ENCODE measurements around the gene MRTO4.
A peak's percentile ranks its signal among the peaks of the same experiment; 100 is the strongest.
"Not testable (repeated sequence)": the region's sequence is repeated elsewhere in the genome, so short reads cannot be mapped to it uniquely, and the experiment has no call there.

Gene MRTO4

DNA sequence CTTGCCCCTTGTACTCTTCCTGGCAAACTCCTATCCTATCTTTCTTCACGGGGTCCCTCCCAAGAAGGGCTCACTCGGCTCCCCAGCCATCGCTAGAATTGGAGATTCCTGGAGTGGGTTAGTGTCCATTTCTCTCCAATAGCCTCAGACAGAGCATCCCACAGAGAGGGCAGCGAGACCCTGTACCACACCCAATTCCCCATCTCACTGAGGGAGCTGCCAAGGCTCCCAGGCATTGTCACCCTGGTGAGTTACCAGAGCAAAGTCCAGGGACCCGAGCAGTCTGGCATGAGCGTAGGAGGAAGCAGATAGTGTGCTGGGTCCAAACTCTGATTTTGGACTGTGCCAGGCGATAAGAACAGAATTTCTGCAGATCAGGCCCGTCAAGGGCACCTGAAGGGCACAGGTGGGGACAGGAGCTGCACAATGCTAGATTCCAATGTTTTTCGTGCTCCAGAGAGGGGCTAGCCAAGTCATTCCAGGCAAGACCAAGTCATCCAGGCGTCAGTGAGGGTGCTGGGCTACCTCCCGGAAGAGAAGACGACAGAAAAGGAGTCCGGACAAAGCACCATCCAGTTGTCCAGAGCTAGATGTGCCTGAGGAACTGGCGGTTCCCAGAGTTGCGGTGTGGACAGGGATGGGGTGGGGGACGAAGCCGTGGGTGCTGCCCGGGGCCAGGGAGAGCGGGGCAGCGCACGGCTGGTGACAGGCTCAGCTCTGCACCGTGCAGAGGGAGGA, 21.7 kb downstream of the MRTO4 start:
- DNase-seq = peak; percentile 50

DNA sequence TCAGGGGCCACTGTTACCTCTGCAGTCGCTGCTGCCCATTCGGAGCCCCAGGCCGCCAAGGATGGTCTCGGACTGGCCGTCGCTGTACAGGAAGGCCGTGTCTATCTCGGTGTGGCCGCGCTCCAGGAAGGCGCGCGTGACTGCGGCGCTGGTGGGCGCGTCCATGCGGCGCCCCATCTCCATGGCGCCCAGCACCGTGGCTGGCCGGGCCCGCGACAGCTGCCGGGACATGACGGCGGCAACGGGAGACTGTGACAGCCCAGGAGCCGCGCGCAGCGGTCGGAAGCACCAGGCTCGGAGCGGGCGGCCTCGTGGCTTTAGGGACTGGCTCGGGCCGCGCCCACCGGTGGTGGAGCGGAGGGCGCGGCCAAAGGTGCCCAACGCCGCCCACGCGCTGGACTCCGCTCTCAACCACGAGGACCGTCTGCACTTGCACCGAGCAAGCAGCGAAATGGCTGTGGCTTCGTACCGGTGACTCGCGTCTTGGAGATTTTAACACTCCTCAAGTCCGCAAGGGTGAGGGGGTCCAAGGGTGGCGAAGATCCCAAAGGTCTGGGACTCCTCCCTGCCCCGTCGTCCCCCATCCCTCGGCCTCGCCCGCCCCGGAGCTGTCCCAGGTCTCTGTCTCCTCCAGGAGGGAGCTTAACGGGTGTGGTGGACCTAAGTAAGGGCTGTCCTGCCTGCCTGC, 22.4 kb downstream of the MRTO4 start:
- DNase-seq = peak; percentile 52

DNA sequence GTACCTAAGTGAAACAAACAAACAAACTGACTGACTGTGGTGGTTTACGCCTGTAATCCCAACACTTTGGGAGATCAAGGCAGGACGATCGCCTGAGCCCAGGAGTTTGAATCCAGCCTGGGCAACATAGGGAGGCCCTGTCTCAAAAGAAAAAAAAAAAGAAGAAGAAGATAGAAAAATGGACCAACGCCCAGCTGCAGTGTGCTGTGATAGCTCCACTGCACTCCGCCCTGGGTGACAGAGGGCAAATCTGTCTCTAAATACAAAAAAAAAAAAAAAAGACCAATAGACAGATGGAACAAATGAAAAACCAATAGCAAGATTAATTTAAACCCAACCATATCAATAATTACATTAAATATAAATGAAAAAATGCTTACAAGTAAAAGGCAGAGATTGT, 23.0 kb downstream of the MRTO4 start:
- DNase-seq = no peak

DNA sequence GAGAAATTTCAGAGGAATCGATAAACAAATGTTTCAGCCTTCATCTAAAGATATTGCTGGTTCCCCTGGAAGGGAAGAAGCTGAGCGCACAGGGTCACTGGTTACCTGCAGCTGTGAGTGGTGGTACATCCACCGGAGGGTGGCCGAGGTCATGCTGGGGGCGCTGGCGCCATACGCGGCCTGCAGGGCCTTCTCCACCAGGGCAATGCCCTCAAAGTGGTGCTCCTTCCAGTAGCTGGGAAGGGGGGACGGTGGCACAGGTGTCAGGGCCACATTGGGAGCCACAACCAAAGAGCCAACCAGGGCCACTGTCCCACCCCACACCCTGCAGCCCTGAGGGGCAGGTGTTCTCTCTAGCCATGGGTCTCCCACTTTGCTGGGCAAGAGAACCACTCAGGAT, 32.3 kb downstream of the MRTO4 start:
- DNase-seq = peak; percentile 60

DNA sequence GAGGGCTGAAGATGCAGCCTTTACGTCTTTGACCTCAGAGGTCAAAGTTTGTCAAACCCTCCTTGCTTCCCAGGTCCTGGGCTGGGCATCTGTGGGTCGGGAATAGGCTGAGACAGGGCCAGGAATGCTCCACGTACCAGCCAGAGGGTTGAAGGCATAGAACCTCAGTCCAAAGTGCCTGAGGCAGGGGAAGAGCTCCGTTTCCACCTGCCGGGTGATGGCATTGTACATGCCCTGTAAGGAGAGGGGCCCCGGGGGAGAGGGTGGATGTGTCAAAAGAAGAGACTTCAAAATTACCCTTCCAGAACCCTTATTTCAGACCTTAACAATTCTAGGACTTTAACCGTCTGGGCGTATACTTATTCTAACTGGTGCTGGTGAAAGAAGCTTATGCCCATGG, 33.3 kb downstream of the MRTO4 start:
- peak; percentile 33 for DNase-seq

DNA sequence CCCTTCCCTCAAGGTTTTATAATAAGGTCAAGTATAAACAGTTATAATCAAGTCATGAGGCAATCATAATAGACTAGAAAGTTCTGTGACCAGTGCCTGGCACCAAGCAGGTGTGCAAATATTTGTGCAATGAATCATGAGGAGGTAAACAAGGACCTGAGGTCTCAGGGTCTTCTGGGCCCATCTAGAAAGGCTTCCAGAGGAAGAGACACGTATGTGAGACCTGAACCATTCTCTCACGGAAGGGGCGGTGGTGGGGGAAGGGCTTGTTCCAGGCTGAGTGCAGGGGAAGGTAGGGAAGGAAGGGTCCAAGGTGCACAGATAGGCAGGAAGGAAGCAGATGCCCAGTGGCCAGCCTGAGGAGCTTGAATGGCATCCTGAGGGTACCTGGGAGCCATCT, 33.8 kb downstream of the MRTO4 start:
- not testable (repeated sequence) for DNase-seq

DNA sequence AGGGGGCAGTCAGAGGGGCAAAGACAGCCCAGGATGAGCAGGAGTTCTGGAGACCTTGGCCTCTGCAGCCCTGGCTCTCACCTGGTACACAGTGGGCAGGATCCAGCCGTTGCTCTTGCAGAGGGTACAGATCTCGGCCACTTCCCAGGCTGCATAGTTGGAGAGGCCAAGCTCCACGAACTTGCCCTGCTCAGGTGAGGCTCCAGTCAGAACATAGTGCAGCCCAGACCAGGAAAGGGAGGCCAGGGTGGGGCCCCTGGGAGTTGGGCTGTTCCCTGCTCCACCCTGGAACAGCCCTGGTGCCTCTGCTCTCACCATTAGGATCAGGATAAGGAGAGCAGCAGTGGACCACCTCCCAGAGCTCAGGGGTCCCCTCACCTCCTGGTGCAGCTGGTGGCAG, 34.2 kb downstream of the MRTO4 start:
- peak; percentile 13 for DNase-seq

DNA sequence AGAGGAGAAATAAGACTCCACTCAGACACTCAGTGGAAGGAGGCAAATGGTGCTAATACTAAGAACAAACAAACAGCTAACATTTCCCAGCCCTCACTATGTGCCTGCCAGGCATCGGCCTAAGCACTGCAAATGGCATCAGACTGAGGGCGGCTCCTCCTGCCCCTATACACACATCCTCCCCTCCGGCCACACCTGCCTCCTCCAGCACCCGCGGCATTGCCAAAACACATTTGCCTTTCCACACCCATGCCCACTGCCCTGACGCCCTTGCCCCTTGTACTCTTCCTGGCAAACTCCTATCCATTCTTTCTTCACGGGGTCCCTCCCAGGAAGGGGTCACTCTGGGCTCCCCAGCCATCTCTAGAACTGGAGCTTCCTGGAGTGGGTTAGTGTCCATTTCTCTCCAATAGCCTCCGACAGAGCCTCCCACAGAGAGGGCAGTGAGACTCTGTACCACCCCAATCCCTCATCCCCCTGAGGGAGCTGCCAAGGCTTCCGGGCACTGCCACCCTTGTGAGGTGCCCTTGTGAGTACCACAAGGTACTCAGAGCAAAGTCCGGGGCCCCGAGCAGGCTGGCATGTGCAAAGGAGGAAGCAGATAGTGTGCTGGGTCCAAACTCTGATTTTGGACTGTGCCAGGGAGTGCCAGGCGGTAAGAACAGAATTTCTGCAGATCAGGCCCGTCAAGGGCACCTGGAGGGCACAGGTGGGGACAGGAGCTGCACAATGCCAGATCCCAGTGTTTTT, 36.0 kb downstream of the MRTO4 start:
- peak; percentile 55 for DNase-seq

DNA sequence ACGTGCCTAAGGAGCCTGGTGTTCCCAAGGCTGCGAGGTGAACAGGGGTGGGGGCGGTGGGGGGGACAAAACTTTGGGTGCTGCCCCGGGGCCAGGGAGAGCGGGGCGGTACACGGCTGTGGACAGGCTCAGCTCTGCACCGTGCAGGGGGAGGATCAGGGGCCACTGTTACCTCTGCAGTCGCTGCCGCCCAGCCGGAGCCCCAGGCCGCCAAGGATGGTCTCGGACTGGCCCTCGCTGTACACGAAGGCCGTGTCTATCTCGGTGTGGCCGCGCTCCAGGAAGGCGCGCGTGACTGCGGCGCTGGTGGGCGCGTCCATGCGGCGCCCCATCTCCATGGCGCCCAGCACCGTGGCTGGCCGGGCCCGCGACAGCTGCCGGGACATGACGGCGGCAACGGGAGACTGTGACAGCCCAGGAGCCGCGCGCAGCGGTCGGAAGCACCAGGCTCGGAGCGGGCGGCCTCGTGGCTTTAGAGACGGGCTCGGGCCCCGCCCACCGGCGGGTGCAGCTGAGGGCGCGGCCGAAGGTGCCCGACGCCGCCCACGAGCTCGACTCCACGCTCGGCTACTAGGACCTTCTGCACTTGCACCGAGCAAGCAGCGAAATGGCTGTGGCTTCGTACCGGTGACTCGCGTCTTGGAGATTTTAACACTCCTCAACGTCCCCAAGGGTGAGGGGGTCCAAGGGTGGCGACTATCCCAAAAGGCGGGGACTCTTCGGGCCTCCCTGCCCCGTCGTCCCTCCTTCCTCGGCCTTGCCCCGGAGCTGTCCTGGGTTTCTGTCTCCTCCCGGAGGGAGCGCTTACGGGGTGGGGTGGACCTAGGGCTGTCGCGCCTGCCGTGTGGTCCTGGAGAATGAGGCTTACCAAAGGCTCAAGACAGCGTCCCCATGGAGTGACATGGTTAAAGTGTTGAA, 37.0 kb downstream of the MRTO4 start, which contains the start of gene AKR7A3:
Gene AKR7A3 (minus strand): TSS at position 447 of the 918 bp plus-strand sequence. CDS start 61 bp downstream, at position 386.
- DNase-seq = peak; percentile 87

DNA sequence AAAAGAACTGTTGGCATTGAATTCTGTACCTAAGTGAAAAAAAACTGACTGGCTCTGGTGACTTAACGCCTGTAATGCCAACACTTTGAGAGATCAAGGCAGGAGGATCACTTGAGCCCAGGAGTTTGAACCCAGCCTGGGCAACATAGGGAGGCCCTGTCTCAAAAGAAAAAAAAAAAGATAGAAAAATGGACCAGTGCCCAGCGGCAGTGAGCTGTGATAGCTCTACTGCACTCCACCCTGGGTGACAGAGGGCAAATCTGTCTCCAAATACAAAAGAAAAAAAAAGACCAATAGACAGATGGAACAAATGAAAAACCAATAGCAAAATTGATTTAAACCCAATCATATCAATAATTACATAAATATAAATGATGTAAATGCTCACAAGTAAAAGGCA, 37.6 kb downstream of the MRTO4 start:
- no peak for DNase-seq

DNA sequence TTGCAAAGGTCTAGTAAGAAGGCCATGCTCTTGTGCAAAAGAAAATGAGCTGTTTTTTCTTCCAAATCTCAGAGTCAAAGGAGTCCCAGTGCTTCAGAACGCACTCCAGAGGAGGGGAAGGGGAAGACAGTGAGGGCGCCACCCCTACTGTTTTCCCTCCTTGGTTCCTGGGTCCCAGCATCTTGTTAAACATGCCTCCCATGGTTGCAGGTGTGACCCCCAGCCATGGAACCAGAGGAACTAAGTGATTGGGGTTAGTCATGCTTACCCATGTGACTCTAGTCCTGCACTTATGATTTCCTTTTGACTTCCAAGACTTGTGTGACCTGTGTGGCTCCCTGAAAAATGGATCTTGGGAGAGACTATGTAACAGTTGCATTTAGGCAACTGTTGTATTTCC, 43.0 kb downstream of the MRTO4 start:
- peak; percentile 12 for DNase-seq

DNA sequence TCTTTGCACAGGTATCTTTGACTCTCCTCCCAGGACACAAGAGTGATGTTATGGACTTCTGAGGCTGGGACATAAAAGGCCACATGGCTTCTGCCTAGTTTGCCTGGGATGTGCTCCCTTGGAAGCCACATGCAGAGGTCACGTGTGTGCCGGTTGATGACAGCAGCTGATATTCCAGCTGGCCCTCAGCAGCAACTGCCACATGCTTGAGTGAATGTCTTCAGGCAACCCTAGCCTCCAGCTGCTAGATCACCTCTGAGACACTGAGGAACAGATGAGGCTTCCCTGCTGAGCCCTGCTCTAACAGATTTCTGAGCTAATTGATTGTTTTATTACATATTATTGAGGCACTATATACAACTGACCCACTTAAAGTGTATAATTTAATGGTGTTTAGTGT, 48.6 kb downstream of the MRTO4 start:
- peak; percentile 37 for DNase-seq

DNA sequence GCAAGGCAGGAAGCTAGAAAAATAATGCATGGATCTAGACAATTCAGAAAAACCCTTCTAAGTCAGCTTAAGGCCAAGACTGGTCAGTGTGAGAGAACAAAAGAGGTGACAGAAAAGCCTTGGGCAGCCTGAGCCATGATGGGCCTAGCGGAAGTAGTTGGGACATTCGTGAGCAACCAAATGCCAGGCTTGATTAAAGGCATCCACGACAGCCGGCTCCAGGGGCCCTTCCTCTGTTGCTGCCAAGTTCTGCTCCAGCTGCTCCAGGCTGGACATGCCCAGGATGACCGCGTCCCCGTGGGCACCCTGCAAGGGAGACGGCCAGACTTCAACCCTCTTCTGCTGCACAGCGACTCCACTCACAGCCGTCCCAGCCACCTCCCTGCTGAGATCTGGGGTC, 52.5 kb downstream of the MRTO4 start:
- DNase-seq = peak; percentile 37

DNA sequence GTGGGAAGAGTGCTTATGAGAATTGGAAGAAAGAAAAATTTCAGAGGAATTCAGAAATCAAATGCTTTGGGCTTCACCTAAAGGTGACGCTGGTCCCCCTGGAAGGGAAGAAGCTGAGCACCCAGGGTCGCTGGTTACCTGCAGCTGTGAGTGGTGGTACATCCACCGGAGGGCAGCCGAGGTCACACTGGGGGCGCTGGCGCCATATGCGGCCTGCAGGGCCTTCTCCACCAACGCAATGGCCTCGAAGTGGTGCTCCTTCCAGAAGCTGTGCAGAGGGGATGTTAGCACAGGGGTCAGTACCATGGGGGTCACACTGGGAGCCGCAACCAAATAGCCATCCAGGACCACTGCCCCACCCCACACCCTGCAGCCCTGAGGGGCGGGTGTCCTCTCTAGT, 54.3 kb downstream of the MRTO4 start:
- DNase-seq = peak; percentile 54

DNA sequence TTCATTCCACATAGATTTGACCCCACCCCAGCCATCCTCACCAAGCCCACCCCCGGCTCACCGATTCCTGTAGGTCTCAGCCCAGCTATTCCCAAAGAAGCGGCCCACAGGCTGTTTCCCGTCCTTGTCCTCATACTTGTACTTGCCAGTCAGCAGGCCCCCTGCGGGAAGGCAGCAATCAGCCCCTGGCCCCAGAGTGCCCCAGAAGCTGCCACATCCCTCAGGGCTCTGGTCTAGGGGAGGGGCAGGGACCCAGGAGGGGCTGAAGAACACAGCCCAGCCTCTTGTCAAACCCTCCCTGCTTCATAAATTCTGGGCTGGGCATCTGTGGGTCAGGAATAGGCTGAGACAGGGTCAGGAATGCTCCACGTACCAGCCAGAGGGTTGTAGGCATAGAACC, 55.3 kb downstream of the MRTO4 start:
- peak; percentile 50 for DNase-seq

DNA sequence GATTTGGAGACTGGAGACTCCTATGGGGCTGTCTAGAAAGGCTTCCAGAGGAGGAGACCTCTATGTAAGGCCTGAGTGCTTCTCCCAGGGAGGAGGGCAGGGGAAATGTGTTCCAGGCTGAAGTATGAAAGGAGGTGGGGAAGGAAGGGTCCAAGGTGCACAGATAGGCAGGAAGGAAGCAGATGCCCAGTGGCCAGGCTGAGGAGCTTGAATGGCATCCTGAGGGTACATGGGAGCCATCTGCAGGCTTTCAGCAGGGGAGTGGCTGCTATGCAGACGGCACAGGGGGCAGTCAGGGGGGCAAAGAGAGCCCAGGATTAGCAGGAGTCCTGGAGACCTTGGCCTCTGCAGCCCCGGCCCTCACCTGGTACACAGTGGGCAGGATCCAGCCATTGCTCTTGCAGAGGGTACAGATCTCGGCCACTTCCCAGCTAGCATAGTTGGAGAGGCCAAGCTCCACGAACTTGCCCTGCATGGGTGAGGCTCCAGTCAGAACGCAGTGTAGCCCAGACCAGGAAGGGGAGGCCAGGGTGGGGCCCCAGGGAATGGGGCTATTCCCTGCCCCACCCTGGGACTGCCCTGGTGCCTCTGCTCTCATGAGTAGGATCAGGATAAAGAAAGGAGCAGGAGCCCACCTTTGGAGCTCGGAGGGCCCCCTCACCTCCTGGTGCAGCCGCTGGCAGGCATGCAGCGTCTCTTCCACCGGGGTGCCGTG, 56.3 kb downstream of the MRTO4 start:
- DNase-seq = peak; percentile 48

DNA sequence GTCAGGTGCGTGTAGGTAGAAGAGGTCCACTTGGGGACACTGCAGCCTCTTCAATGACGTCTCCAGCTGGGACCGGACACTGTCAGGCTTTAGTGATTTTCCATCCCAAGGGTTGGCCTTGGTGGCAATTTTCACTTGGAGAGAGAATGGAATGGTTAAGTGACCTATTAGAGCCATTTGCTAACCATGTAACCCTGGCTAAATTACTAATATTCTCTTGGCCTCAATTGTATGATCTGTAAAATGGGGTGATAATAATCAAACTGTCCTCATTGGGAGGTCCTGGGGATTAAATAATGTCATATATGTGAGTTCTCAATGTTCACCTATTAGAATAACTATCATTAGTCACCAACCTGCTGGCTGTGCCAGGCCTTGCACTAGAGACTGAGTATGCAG, 56.9 kb downstream of the MRTO4 start:
- peak; percentile 3 for DNase-seq

DNA sequence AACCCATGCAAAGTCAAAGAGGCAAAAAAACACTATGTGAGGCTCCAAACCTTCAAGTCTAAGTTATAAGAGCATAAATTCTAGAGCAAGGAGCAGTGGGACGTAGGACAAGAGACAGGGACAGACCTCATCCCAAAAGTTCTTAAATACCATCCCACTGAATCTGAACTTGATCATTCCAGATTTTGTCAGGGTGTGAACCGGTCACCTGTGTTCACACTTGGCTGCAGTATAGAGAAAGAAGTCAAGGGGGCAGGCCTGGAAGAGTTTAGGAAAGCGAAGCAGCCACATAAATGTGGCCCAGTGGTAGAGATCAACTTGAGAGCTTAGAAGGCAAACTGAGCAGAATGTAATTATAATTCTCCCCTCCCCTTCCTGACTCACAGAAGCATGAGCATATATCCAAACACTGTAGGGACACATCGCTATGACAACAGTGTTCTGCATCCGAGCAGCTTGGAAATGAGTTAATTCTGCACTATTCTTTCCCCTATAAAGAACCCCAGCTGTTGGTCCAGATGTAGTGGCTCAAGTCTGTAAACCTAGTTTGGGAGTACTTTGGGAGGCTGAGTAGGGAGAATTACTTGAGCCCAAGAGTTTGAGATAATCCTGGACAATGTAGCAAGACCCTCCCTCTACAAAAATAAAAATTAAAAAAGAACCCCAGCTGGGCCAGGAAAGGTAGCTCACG, 57.7 kb downstream of the MRTO4 start:
- DNase-seq = peak; percentile 2
